Measurements from ENCODE around the gene ACTG1.
A peak's percentile ranks its signal among the peaks of the same experiment; 100 is the strongest.

ACTG1 gene

GRCh38 chr17:81512562-81513371, at the start of gene ACTG1:
ACTG1 (minus strand) TSS chr17:81512799; CDS start chr17:81512354, 445 bp downstream.
- DNase-seq = peak; percentile 54 to 79

GRCh38 chr17:81561494-81561885, 48.9 kb upstream of the ACTG1 start:
- DNase-seq = no peak

GRCh38 chr17:81558941-81559806, 46.6 kb upstream of the ACTG1 start:
- DNase-seq = no peak

GRCh38 chr17:81558115-81558468, 45.5 kb upstream of the ACTG1 start:
- no peak for DNase-seq

GRCh38 chr17:81557276-81558114, 44.9 kb upstream of the ACTG1 start:
- no peak for DNase-seq

GRCh38 chr17:81556863-81557262, 44.3 kb upstream of the ACTG1 start:
- DNase-seq = no peak

- no peak for DNase-seq
These were observed 43.6 kb upstream of the ACTG1 start for GRCh38 chr17:81556175-81556691.

- peak in 1 of 2 donors; percentile 5 for DNase-seq
These were observed 41.1 kb upstream of the ACTG1 start for GRCh38 chr17:81553616-81554181.

- peak; percentile 46 to 73 for DNase-seq
These were observed 40.5 kb upstream of the ACTG1 start for GRCh38 chr17:81553018-81553615.

GRCh38 chr17:81552244-81553017, 39.8 kb upstream of the ACTG1 start, which contains the start of gene FAAP100:
FAAP100 (minus strand) TSS chr17:81552353; CDS start chr17:81552330, 23 bp downstream.
- peak; percentile 56 to 77 for DNase-seq

GRCh38 chr17:81551458-81552243, 39.1 kb upstream of the ACTG1 start:
- DNase-seq = no peak

- no peak for DNase-seq
These were observed 38.3 kb upstream of the ACTG1 start for GRCh38 chr17:81550830-81551457.

- no peak for DNase-seq
These were observed 37.7 kb upstream of the ACTG1 start for GRCh38 chr17:81550285-81550684.

- no peak for DNase-seq
These were observed 37.2 kb upstream of the ACTG1 start for GRCh38 chr17:81549826-81550225.

GRCh38 chr17:81549031-81549557, 36.5 kb upstream of the ACTG1 start:
- no peak for DNase-seq

GRCh38 chr17:81547614-81547982, 35.0 kb upstream of the ACTG1 start:
- DNase-seq = no peak

GRCh38 chr17:81546906-81547613, 34.5 kb upstream of the ACTG1 start:
- no peak for DNase-seq

- DNase-seq = no peak
These were observed 32.8 kb upstream of the ACTG1 start for GRCh38 chr17:81545160-81545949.

Data from bone marrow (tissue), 2 donors.